AG10803 (cell line): ENCODE data around the gene NOS1AP.

Experiments used
- DNase-seq: peaks from one replicate; pipeline ENCODE4 v3.0.0; 2010; ENCODE audit warnings: low read depth
- H3K4me3 ChIP-seq: 2 replicates; pipeline ENCODE4 v1.5.1; 2011; ENCODE audit warnings: mild to moderate bottlenecking, low read length, control low read depth
- CTCF ChIP-seq: conservative IDR thresholded peaks from 2 replicates; pipeline ENCODE4 v1.5.1; 2011; ENCODE audit warnings: mild to moderate bottlenecking, low read length, control low read depth, inconsistent platforms

The NOS1AP gene

GRCh38 chr1:162386292-162387225 lies 317.1 kb downstream of the NOS1AP start:
- no peak for DNase-seq
- no peak for TF ChIP-seq CTCF
- H3K4me3 ChIP-seq, result no peak overlapping the region

GRCh38 chr1:162387226-162388082 lies 318.0 kb downstream of the NOS1AP start:
- H3K4me3 ChIP-seq, result no peak overlapping the region
- TF ChIP-seq CTCF, result no peak
- DNase-seq, result no peak

GRCh38 chr1:162388083-162388594 lies 318.6 kb downstream of the NOS1AP start:
- no peak overlapping the region for H3K4me3 ChIP-seq
- no peak for TF ChIP-seq CTCF
- DNase-seq, result no peak

GRCh38 chr1:162388615-162389014 lies 319.1 kb downstream of the NOS1AP start:
- TF ChIP-seq CTCF, result no peak
- DNase-seq, result no peak
- H3K4me3 ChIP-seq, result no peak overlapping the region

- H3K4me3 ChIP-seq, result no peak overlapping the region
Observed at GRCh38 chr1:162389021-162389818, 319.7 kb downstream of the NOS1AP start.

More at GRCh38 chr1:162389021-162389818, 319.7 kb downstream of the NOS1AP start:
- peak; percentile 48 for DNase-seq
- no peak for TF ChIP-seq CTCF
